OCI-LY1 (cell line): Measurements from ENCODE around the gene SMARCC1.

Source experiments
- H2AFZ ChIP-seq: fragments of 200-600 bp; sonication (generic), shearing (Covaris generic); 2 replicates; pipeline ENCODE4 v1.6.0; 2014; ENCODE audit warnings: antibody characterized with exemption, mild to moderate bottlenecking, low read length
- H3F3A ChIP-seq: fragments of 200-600 bp; sonication (generic), shearing (Covaris generic); 2 replicates; pipeline ENCODE4 v1.6.0; 2014; ENCODE audit warnings: mild to moderate bottlenecking, antibody characterized with exemption, low read length, moderate library complexity; ENCODE audit not compliant: insufficient read depth
- H3K27ac ChIP-seq: fragments of 200-600 bp; sonication (generic); 2 replicates; pipeline ENCODE4 v1.5.1; 2014; ENCODE audit warnings: low read length, mixed run types, mild to moderate bottlenecking, low read depth; ENCODE audit not compliant: poor library complexity, severe bottlenecking
- H3K27me3 ChIP-seq: fragments of 200-600 bp; sonication (generic); 2 replicates; pipeline ENCODE4 v1.6.0; 2014; ENCODE audit warnings: antibody characterized with exemption, mild to moderate bottlenecking, low read length, moderate library complexity; ENCODE audit not compliant: insufficient read depth
- H3K36me3 ChIP-seq: fragments of 200-600 bp; sonication (generic); 2 replicates; pipeline ENCODE4 v1.6.1; 2014; ENCODE audit warnings: mild to moderate bottlenecking, antibody characterized with exemption, low read length, moderate library complexity, mixed read lengths; ENCODE audit not compliant: insufficient read depth
- H3K4me1 ChIP-seq: fragments of 200-600 bp; sonication (generic); 2 replicates; pipeline ENCODE4 v1.5.1; 2014; ENCODE audit warnings: mild to moderate bottlenecking, low read length, moderate library complexity; ENCODE audit not compliant: insufficient read depth, severe bottlenecking
- H3K4me2 ChIP-seq: fragments of 200-600 bp; sonication (generic), shearing (Covaris generic); 2 replicates; pipeline ENCODE4 v1.6.1; 2014; ENCODE audit warnings: low read length
- H3K4me3 ChIP-seq: fragments of 200-600 bp; sonication (generic); 2 replicates; pipeline ENCODE4 v1.5.1; 2014; ENCODE audit warnings: low read length, low read depth, mild to moderate bottlenecking, mixed read lengths; ENCODE audit not compliant: poor library complexity, severe bottlenecking
- H3K79me2 ChIP-seq: fragments of 200-600 bp; shearing (Covaris generic); 2 replicates; pipeline ENCODE4 v1.6.1; 2016; ENCODE audit warnings: mixed run types, low read length, mixed read lengths; ENCODE audit not compliant: insufficient read depth
- H3K9ac ChIP-seq: fragments of 200-600 bp; sonication (generic), shearing (Covaris generic); 2 replicates; pipeline ENCODE4 v1.6.1; 2014; ENCODE audit warnings: mild to moderate bottlenecking, low read length, mixed read lengths
- H3K9me2 ChIP-seq: fragments of 200-600 bp; sonication (generic), shearing (Covaris generic); 2 replicates; pipeline ENCODE4 v1.6.1; 2014; ENCODE audit warnings: low read depth, mild to moderate bottlenecking, low read length, mixed read lengths
- H3K9me3 ChIP-seq: fragments of 200-600 bp; shearing (Covaris generic); 2 replicates; pipeline ENCODE4 v1.6.1; 2014; ENCODE audit warnings: low read length, mixed read lengths
- H4K20me1 ChIP-seq: fragments of 200-600 bp; sonication (generic), shearing (Covaris generic); 2 replicates; pipeline ENCODE4 v1.6.0; 2016; ENCODE audit warnings: mild to moderate bottlenecking, low read length; ENCODE audit not compliant: insufficient read depth
- CTCF ChIP-seq: fragments of 200-600 bp; sonication (generic), shearing (Covaris generic); IDR thresholded peaks from 2 replicates; pipeline ENCODE4 v1.5.1; 2017; ENCODE audit warnings: mild to moderate bottlenecking, antibody characterized with exemption, low read length, moderate library complexity, mixed read lengths
- EZH2 ChIP-seq: fragments of 200-600 bp; sonication (generic), shearing (Covaris generic); IDR thresholded peaks from 2 replicates; pipeline ENCODE4 v1.8.0; 2017; ENCODE audit warnings: borderline replicate concordance, mixed run types, mild to moderate bottlenecking, antibody characterized with exemption, low read length, moderate library complexity, mixed read lengths

Gene SMARCC1

DNA sequence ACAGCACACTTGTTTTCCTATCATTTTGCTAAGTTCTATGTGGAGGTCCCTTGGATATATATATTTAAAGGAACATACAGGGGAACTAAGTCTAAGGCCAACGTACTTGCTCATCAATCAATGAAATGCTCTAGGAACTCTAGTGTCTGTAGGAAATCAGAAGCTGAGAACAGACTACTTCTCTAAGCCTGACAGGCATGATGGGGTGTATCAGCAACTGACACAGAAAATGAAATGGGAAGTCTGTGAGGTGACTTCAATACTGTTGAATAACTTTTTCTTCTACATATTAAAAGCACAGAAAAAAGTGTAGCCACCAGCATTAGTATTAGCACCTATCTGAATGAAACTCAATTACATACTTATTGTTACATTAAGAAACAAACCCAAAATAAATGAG is 146.2 kb downstream of the SMARCC1 start:
- Histone ChIP-seq H3F3A (no peaks in the 10 kb centered on the region), H3K4me1 (no peaks in the 10 kb centered on the region), H4K20me1 (no peaks in the 10 kb centered on the region), H3K9ac (no peak overlapping the region), H3K27me3 (no peaks in the 10 kb centered on the region), H3K27ac (no peak overlapping the region), H3K9me3 (no peaks in the 10 kb centered on the region), H3K4me3 (no peak overlapping the region), H3K79me2 (no peaks in the 10 kb centered on the region), H3K36me3 (peaks cover 84% of the 10 kb centered on the region), H2AFZ (no peak overlapping the region), H3K9me2 (no peaks in the 10 kb centered on the region), H3K4me2 (no peak overlapping the region)
- no peak for TF ChIP-seq CTCF
- TF ChIP-seq EZH2: no peak

- Histone ChIP-seq H3K36me3 (peaks cover 88% of the 10 kb centered on the region), H3K27ac (no peak overlapping the region), H3K9ac (no peak overlapping the region)
Measured at GRCh38 chr3:47634996-47635395, 146.7 kb downstream of the SMARCC1 start.

DNA sequence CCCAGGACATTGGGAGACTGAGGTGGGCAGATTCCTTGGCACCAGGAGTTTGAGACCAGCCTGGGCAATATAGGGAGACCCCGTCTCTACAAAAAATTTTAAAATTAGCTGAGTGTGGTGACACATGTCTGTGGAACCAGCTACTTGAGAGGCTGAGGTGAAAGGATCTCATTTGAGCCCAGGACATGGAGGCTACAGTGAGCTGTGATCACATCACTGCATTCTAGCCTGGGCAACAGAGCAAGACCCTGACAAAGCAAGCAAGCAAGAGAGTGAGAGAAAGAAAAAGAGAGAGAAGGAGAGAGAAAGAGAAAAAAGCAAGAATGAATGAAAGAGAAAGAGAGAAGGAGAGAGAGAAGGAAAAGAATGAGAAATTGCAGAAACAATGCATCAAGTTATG is 150.9 kb downstream of the SMARCC1 start:
- no peaks in the 10 kb centered on the region for H4K20me1 ChIP-seq
- H3K9ac ChIP-seq: no peak overlapping the region
- no peak overlapping the region for H3K4me2 ChIP-seq
- H3K4me3 ChIP-seq: no peak overlapping the region
- no peaks in the 10 kb centered on the region for H3K4me1 ChIP-seq
- no peak overlapping the region for H3K27ac ChIP-seq
- peaks cover 94% of the 10 kb centered on the region for H3K36me3 ChIP-seq
- H3K27me3 ChIP-seq: no peaks in the 10 kb centered on the region
- H2AFZ ChIP-seq: no peak overlapping the region
- H3K9me3 ChIP-seq: no peaks in the 10 kb centered on the region
- no peaks in the 10 kb centered on the region for H3F3A ChIP-seq
- H3K79me2 ChIP-seq: no peaks in the 10 kb centered on the region
- TF ChIP-seq CTCF (no peak), EZH2 (no peak)
- H3K9me2 ChIP-seq: no peaks in the 10 kb centered on the region

More at GRCh38 chr3:47634996-47635395, 146.7 kb downstream of the SMARCC1 start:
- no peaks in the 10 kb centered on the region for H3K4me1 ChIP-seq
- no peaks in the 10 kb centered on the region for H3K27me3 ChIP-seq
- H3F3A ChIP-seq: no peaks in the 10 kb centered on the region
- no peak overlapping the region for H3K4me3 ChIP-seq
- H2AFZ ChIP-seq: no peak overlapping the region
- H3K9me3 ChIP-seq: no peaks in the 10 kb centered on the region
- H3K4me2 ChIP-seq: no peak overlapping the region
- H3K9me2 ChIP-seq: no peaks in the 10 kb centered on the region
- no peaks in the 10 kb centered on the region for H4K20me1 ChIP-seq
- no peak for TF ChIP-seq CTCF
- no peak for TF ChIP-seq EZH2
- H3K79me2 ChIP-seq: no peaks in the 10 kb centered on the region
